Activated naive CD8-positive, alpha-beta T cell treated with anti-CD3 and anti-CD28 coated beads, Interleukin-2, amount 50 U/mL, for 24 hours (primary cell): Measurements from ENCODE around the gene TMPRSS5.
"Not testable (repeated sequence)": the region's sequence is repeated elsewhere in the genome, so short reads cannot be mapped to it uniquely, and the experiment has no call there.

Source experiments
- ATAC-seq: fragments of 150-1000 bp; cut with Tn5 transposase; one replicate; pipeline ENCODE4 v1.10.0; 2021
- DNase-seq: peaks from one replicate; pipeline ENCODE4 v3.0.0; 2021
- H3K27ac Mint-ChIP-seq: one replicate; pipeline ENCODE4 v1.8.0; 2021; ENCODE audit warnings: mild to moderate bottlenecking, mixed read lengths
- H3K27me3 Mint-ChIP-seq: one replicate; pipeline ENCODE4 v1.8.0; 2021; ENCODE audit warnings: mixed read lengths
- H3K36me3 Mint-ChIP-seq: one replicate; pipeline ENCODE4 v1.8.0; 2021; ENCODE audit warnings: low read depth, mixed read lengths
- H3K4me1 Mint-ChIP-seq: one replicate; pipeline ENCODE4 v1.8.0; 2021; ENCODE audit warnings: mixed read lengths
- H3K4me3 Mint-ChIP-seq: one replicate; pipeline ENCODE4 v1.8.0; 2021; ENCODE audit warnings: mild to moderate bottlenecking, moderate library complexity, mixed read lengths
- H3K9me3 Mint-ChIP-seq: one replicate; pipeline ENCODE4 v1.8.0; 2021; ENCODE audit warnings: mixed read lengths

The TMPRSS5 gene

GRCh38 chr11:113684496-113684895 is 21.6 kb downstream of the TMPRSS5 start:
- Mint-ChIP-seq H3K4me3 (no peak overlapping the region), H3K27me3 (no peaks in the 10 kb centered on the region), H3K9me3 (no peaks in the 10 kb centered on the region), H3K27ac (no peak overlapping the region), H3K36me3 (no peaks in the 10 kb centered on the region), H3K4me1 (no peaks in the 10 kb centered on the region)
- ATAC-seq (no peak), DNase-seq (no peak)

DNA sequence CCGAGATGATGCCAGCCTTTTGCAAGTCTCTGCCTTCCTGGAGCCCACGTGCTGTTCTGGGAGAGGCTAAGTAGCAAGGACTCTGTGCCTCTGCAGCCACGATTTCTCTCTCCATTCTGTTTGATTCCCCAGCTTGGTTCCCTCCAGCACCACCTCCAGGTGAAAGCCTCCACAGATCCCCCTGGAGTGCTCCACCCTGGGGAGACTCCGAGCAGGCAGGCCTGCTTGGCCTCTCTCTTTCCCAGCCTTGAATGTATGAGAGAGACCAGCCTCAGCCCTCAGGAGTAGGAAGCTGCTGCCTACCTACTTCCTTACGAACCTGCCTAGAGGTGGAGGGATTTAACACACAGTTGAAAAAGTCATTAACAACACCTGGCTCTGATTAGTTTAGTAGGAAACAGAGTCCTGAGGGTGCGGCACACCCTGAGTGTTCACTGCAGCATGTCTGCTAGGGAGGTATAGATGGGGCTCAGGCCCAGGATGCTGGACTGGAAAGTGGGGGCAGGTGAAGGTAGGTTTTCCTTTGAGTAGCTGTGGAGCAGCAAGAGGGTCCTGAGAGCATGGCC is 22.5 kb downstream of the TMPRSS5 start:
- Mint-ChIP-seq H3K9me3 (no peaks in the 10 kb centered on the region), H3K4me3 (no peak overlapping the region), H3K36me3 (no peaks in the 10 kb centered on the region), H3K27ac (no peak overlapping the region), H3K4me1 (no peaks in the 10 kb centered on the region), H3K27me3 (no peaks in the 10 kb centered on the region)
- DNase-seq (no peak), ATAC-seq (no peak)

DNA sequence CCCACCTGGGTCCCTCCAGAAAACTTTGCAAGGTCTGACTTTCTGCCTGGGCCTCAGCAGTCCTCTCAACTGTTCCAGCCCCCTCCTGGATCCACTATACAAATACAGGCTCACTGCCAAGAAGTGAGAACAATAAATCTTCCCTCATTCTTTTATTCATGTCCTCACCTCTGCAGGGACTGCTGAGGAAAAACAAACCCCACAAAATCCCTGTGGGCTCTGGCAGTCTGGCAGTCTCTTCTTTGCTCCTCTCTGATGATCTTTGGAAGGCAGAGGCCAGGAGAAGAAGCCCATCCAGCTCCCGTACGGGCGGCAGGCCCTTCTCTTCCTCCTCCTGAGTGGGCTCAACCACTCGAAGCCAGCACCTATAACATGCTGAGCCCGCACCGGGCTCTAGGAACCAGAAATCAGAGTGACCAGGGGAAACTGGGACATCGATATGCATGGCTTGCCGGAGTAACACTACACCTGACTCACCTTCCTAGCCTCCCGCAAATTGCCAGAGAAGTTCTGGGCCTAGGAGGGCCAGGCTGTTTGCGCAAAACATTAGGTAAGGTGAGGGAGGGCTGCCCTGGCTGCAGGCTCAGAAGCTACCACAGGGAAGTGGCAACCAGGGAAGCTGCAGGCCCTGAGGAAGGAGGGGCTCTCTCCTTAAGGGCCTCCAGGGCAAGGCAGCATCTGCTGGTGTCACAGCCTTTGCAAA is 24.2 kb downstream of the TMPRSS5 start:
- H3K4me3 Mint-ChIP-seq: no peak overlapping the region
- H3K36me3 Mint-ChIP-seq: no peaks in the 10 kb centered on the region
- no peaks in the 10 kb centered on the region for H3K9me3 Mint-ChIP-seq
- DNase-seq (no peak), ATAC-seq (no peak)
- H3K4me1 Mint-ChIP-seq: no peaks in the 10 kb centered on the region
- no peak overlapping the region for H3K27ac Mint-ChIP-seq
- H3K27me3 Mint-ChIP-seq: peaks cover under 1% of the 10 kb centered on the region

- Mint-ChIP-seq H3K36me3 (no peaks in the 10 kb centered on the region), H3K4me1 (no peaks in the 10 kb centered on the region), H3K4me3 (no peak overlapping the region), H3K27me3 (peaks cover 3% of the 10 kb centered on the region), H3K27ac (no peak overlapping the region), H3K9me3 (no peaks in the 10 kb centered on the region)
- ATAC-seq (no peak), DNase-seq (no peak)
Observed at GRCh38 chr11:113681282-113681681, 24.8 kb downstream of the TMPRSS5 start.

DNA sequence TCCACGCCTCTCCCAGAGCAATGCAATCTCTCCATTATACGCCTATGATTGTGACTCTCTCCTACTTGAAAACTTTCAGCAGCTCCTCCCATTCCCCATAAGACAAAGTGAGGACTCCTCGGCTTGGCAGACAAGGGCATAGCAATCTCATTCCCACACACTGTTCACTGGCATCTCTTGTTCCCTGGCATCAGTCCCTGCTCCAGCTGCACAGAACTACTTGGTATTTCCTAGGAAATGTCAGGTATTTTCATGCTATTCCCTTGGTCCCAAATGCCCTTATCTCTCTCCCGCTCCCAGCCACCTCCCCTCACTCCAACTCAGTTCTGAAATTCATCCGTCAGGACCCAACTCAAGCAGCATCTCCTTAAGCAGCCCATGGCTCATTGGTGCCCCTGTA is 28.4 kb downstream of the TMPRSS5 start:
- Mint-ChIP-seq H3K27ac (no peak overlapping the region), H3K27me3 (peaks cover 12% of the 10 kb centered on the region), H3K4me1 (peaks cover 20% of the 10 kb centered on the region), H3K9me3 (no peaks in the 10 kb centered on the region), H3K4me3 (no peak overlapping the region), H3K36me3 (no peaks in the 10 kb centered on the region)
- DNase-seq (no peak), ATAC-seq (no peak)

DNA sequence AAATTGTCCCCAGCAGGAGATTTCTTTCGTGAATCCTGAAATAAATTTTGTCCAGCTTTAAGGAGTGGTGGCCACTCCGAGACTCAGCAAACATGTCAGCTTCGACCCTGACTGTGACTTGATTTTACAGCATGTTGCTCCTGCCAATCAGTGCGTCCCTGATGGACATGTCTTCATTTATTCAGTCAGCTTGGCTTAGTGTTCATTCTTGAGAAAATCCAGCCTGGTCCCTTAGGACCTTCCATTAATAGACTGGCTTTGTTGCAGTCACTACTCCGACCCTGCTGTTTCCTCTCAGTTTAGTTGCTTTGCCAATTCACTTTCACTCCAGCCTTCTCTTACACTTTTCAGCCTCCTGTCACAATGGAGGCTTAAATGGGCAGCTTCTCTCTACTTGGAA is 30.5 kb downstream of the TMPRSS5 start:
- peaks cover 12% of the 10 kb centered on the region for H3K27me3 Mint-ChIP-seq
- H3K4me1 Mint-ChIP-seq: peaks cover 20% of the 10 kb centered on the region
- DNase-seq: no peak
- no peak for ATAC-seq
- no peaks in the 10 kb centered on the region for H3K36me3 Mint-ChIP-seq
- H3K4me3 Mint-ChIP-seq: no peak overlapping the region
- H3K9me3 Mint-ChIP-seq: no peaks in the 10 kb centered on the region
- no peak overlapping the region for H3K27ac Mint-ChIP-seq

- H3K9me3 Mint-ChIP-seq: no peaks in the 10 kb centered on the region
- DNase-seq (peak; percentile 34), ATAC-seq (peak; percentile 87)
- peak overlapping the region; percentile 38 for H3K27ac Mint-ChIP-seq
- no peak overlapping the region for H3K4me3 Mint-ChIP-seq
- peaks cover 12% of the 10 kb centered on the region for H3K27me3 Mint-ChIP-seq
- H3K36me3 Mint-ChIP-seq: no peaks in the 10 kb centered on the region
- H3K4me1 Mint-ChIP-seq: peaks cover 20% of the 10 kb centered on the region
Observed at GRCh38 chr11:113675003-113675561, 31.0 kb downstream of the TMPRSS5 start.

GRCh38 chr11:113674397-113674685 is 31.8 kb downstream of the TMPRSS5 start:
- ATAC-seq: no peak
- DNase-seq: no peak
- peaks cover 20% of the 10 kb centered on the region for H3K4me1 Mint-ChIP-seq
- no peak overlapping the region for H3K27ac Mint-ChIP-seq
- no peaks in the 10 kb centered on the region for H3K36me3 Mint-ChIP-seq
- no peak overlapping the region for H3K4me3 Mint-ChIP-seq
- no peaks in the 10 kb centered on the region for H3K9me3 Mint-ChIP-seq
- peaks cover 15% of the 10 kb centered on the region for H3K27me3 Mint-ChIP-seq

- Mint-ChIP-seq H3K4me3 (no peak overlapping the region), H3K4me1 (peaks cover 20% of the 10 kb centered on the region), H3K9me3 (no peaks in the 10 kb centered on the region), H3K36me3 (no peaks in the 10 kb centered on the region), H3K27ac (no peak overlapping the region), H3K27me3 (peaks cover 17% of the 10 kb centered on the region)
- ATAC-seq (no peak), DNase-seq (no peak)
Observed at GRCh38 chr11:113673550-113674396, 32.3 kb downstream of the TMPRSS5 start.

GRCh38 chr11:113671914-113672313 is 34.2 kb downstream of the TMPRSS5 start:
- peaks cover 20% of the 10 kb centered on the region for H3K4me1 Mint-ChIP-seq
- not testable (repeated sequence) for DNase-seq, ATAC-seq, H3K36me3 Mint-ChIP-seq, H3K4me3 Mint-ChIP-seq, H3K27ac Mint-ChIP-seq, H3K9me3 Mint-ChIP-seq
- peaks cover 19% of the 10 kb centered on the region for H3K27me3 Mint-ChIP-seq

- DNase-seq: no peak
- Mint-ChIP-seq H3K27me3 (peaks cover 14% of the 10 kb centered on the region), H3K27ac (no peak overlapping the region), H3K9me3 (peaks cover 11% of the 10 kb centered on the region), H3K36me3 (no peaks in the 10 kb centered on the region), H3K4me3 (no peak overlapping the region), H3K4me1 (peaks cover 20% of the 10 kb centered on the region)
- no peak for ATAC-seq
Observed at GRCh38 chr11:113670831-113671215, 35.3 kb downstream of the TMPRSS5 start.

GRCh38 chr11:113670149-113670830 is 35.8 kb downstream of the TMPRSS5 start:
- Mint-ChIP-seq H3K27me3 (peaks cover 14% of the 10 kb centered on the region), H3K4me3 (no peak overlapping the region)

DNA sequence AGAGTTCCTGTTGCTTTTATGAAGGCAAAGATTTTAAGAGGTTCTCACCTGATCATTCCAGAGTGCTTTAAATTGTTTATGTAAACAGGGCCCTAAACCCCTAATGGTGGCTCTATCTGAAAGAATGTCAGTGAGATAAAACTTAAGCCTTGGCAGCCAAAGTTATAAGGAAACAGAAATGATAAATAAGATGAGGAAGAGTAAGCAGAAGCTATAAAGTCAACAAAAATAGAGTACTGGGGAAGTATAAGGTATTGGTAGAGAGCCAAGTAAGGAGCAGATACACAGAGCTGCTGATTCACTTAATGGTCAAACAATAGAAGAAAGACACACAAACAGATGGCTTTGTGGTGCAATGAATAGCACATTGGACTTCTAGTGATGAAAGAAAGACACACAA is 37.9 kb downstream of the TMPRSS5 start:
- Mint-ChIP-seq H3K4me1 (no peaks in the 10 kb centered on the region), H3K27me3 (peaks cover 14% of the 10 kb centered on the region), H3K36me3 (no peaks in the 10 kb centered on the region), H3K27ac (no peak overlapping the region), H3K9me3 (peaks cover 21% of the 10 kb centered on the region), H3K4me3 (no peak overlapping the region)
- DNase-seq: no peak
- no peak for ATAC-seq

More at GRCh38 chr11:113670149-113670830, 35.8 kb downstream of the TMPRSS5 start:
- Mint-ChIP-seq H3K9me3 (peaks cover 12% of the 10 kb centered on the region), H3K4me1 (peaks cover 15% of the 10 kb centered on the region), H3K36me3 (no peaks in the 10 kb centered on the region), H3K27ac (no peak overlapping the region)
- DNase-seq (no peak), ATAC-seq (no peak)

- peaks cover 21% of the 10 kb centered on the region for H3K9me3 Mint-ChIP-seq
- H3K36me3 Mint-ChIP-seq: no peaks in the 10 kb centered on the region
- ATAC-seq (no peak), DNase-seq (no peak)
- peaks cover 11% of the 10 kb centered on the region for H3K27me3 Mint-ChIP-seq
- no peak overlapping the region for H3K4me3 Mint-ChIP-seq
- H3K27ac Mint-ChIP-seq: no peak overlapping the region
- no peaks in the 10 kb centered on the region for H3K4me1 Mint-ChIP-seq
Observed at GRCh38 chr11:113667801-113668200, 38.3 kb downstream of the TMPRSS5 start.
